ENCODE measurements around the gene ZXDC.

Gene ZXDC

GRCh38 chr3:126448893-126449180 lies 26.9 kb downstream of the ZXDC start:
- DNase-seq: no peak

- DNase-seq: no peak
Measured at GRCh38 chr3:126448136-126448892, 27.4 kb downstream of the ZXDC start.

GRCh38 chr3:126447456-126448106 lies 28.1 kb downstream of the ZXDC start:
- no peak for DNase-seq

- DNase-seq: no peak
Measured at GRCh38 chr3:126446791-126447190, 28.9 kb downstream of the ZXDC start.

GRCh38 chr3:126446301-126446700 lies 29.4 kb downstream of the ZXDC start:
- no peak for DNase-seq

- no peak for DNase-seq
Measured at GRCh38 chr3:126445506-126445905, 30.2 kb downstream of the ZXDC start.

- DNase-seq: no peak
Measured at GRCh38 chr3:126442856-126443242, 32.8 kb downstream of the ZXDC start.

GRCh38 chr3:126442094-126442855 lies 33.4 kb downstream of the ZXDC start:
- DNase-seq: no peak

- DNase-seq: no peak
Measured at GRCh38 chr3:126441256-126441880, 34.3 kb downstream of the ZXDC start.

GRCh38 chr3:126440709-126440995 lies 35.0 kb downstream of the ZXDC start:
- DNase-seq: no peak

GRCh38 chr3:126439968-126440708 lies 35.6 kb downstream of the ZXDC start:
- DNase-seq: no peak

- DNase-seq: no peak
Measured at GRCh38 chr3:126439346-126439967, 36.2 kb downstream of the ZXDC start.

- no peak for DNase-seq
Measured at GRCh38 chr3:126438746-126439145, 36.9 kb downstream of the ZXDC start.

GRCh38 chr3:126438186-126438585 lies 37.5 kb downstream of the ZXDC start:
- DNase-seq: no peak

GRCh38 chr3:126436826-126437717 lies 38.6 kb downstream of the ZXDC start:
- no peak for DNase-seq

- DNase-seq: no peak
Measured at GRCh38 chr3:126435456-126436315, 40.0 kb downstream of the ZXDC start.

GRCh38 chr3:126434931-126435411 lies 40.7 kb downstream of the ZXDC start:
- DNase-seq: no peak

GRCh38 chr3:126434264-126434590 lies 41.5 kb downstream of the ZXDC start:
- no peak for DNase-seq

- no peak for DNase-seq
Measured at GRCh38 chr3:126433496-126434263, 42.0 kb downstream of the ZXDC start.

- no peak for DNase-seq
Measured at GRCh38 chr3:126433105-126433430, 42.6 kb downstream of the ZXDC start.
